Body of pancreas (tissue), 4 donors: ENCODE results near the gene UMODL1. TPM values are rescaled to one million over a fixed set of nuclear protein-coding genes. Genes with fewer than 3 reads are reported as not detected.

Source experiments
- ATAC-seq: fragments of 150-250 bp; one replicate; pipeline ENCODE4 v1.9.1; 2016
- DNase-seq, 4 donors: peaks; one replicate each; pipeline ENCODE4 v3.0.0-alpha.2; 2019
- H3K27ac ChIP-seq, 4 donors: fragments of 200-600 bp; sonication (generic); 1 replicate in 3 of 4; 2 replicates in 1 of 4; pipeline versions ENCODE4 v1.5.1 to v1.6.1; 2016 to 2019; ENCODE audit warnings: mild to moderate bottlenecking in 1 of 4, mixed read lengths in 1 of 4, moderate library complexity in 1 of 4
- H3K27me3 ChIP-seq, 2 donors: fragments of 200-600 bp; sonication (generic); one replicate each; pipeline ENCODE4 v1.6.0; 2016; ENCODE audit warnings: mild to moderate bottlenecking in 1 of 2
- H3K36me3 ChIP-seq, 2 donors: fragments of 200-600 bp; sonication (generic); replicated peaks in 1 of 2; 2 replicates each; pipeline ENCODE4 v1.5.1; 2016; ENCODE audit warnings: low read depth in 2 of 2; ENCODE audit not compliant: insufficient read depth in 1 of 2
- H3K4me1 ChIP-seq: fragments of 200-600 bp; sonication (generic); one replicate; pipeline ENCODE4 v1.6.0; 2016
- H3K4me3 ChIP-seq, 2 donors: fragments of 200-600 bp; sonication (generic); 1 replicate in 1 of 2; 2 replicates in 1 of 2; pipeline ENCODE4 v1.5.1; 2016 to 2019
- H3K9me3 ChIP-seq, 3 donors: fragments of 200-600 bp; sonication (generic); 1 replicate in 2 of 3; 2 replicates in 1 of 3; pipeline ENCODE4 v1.5.1; 2016
- CTCF ChIP-seq, 7 experiments: fragments of 450-650 bp in 4 of 7; fragments of 200-600 bp in 3 of 7; sonication (generic) in 3 of 7; IDR thresholded peaks; one replicate each; pipeline ENCODE4 v1.5.1; 2016 to 2019; ENCODE audit warnings: antibody characterized with exemption in 7 of 7
- POLR2A ChIP-seq, 3 donors: fragments of 450-650 bp; IDR thresholded peaks; one replicate each; pipeline ENCODE4 v1.6.1; 2016; ENCODE audit warnings: antibody characterized with exemption in 3 of 3, mild to moderate bottlenecking in 2 of 3
- WGBS, 2 donors: methylation state at CpG; one replicate each; pipeline ENCODE4 v1.1.5; 2017; 5-methylcytosine and 5-hydroxymethylcytosine counted together
- intact Hi-C: fragments of 100-400 bp; cut with DNase I; formaldehyde crosslinking; loops from one replicate; pipeline ENCODE4 v1.15.1; 2023
- total RNA-seq, 2 donors: library from RNA; depleted of rRNA; stranded (reverse); fragments of >200 nt; gene quantifications; one replicate each; pipeline ENCODE4 v1.1.0, GENCODE V29; 2016

UMODL1 gene
- total RNA-seq, 2 donors from 2014 or later = not detected

- ATAC-seq (no peak), DNase-seq (no peak)
- no peak overlapping the region for H3K27ac ChIP-seq
- 13 to 23% methylated on average over 7 to 15 of the region's 15 CpGs for WGBS, 2 donors
- H3K36me3 ChIP-seq = no peaks in the 10 kb centered on the region
- H3K9me3 ChIP-seq = no peaks in the 10 kb centered on the region
- no peak for TF ChIP-seq CTCF (IDR thresholded peaks at IDR 0.05)
- TF ChIP-seq POLR2A (IDR thresholded peaks at IDR 0.05) = no peak
- H3K4me3 ChIP-seq = no peak overlapping the region
- no peaks in the 10 kb centered on the region for H3K27me3 ChIP-seq
- intact Hi-C loops = loop anchor here (5.0 to 10.0 kb wide), 2 partner anchors 302 to 514 kb away; no protein-coding TSS in a partner anchor
- H3K4me1 ChIP-seq = peaks cover 4% of the 10 kb centered on the region
Measured at GRCh38 chr21:42118901-42119300, 47.8 kb downstream of the UMODL1 start.

GRCh38 chr21:42120101-42120902, 49.2 kb downstream of the UMODL1 start:
- Histone ChIP-seq H3K27me3 (no peaks in the 10 kb centered on the region), H3K4me3 (no peak overlapping the region), H3K9me3 (no peaks in the 10 kb centered on the region), H3K27ac (no peak overlapping the region), H3K4me1 (peaks cover 4% of the 10 kb centered on the region), H3K36me3 (no peaks in the 10 kb centered on the region)
- intact Hi-C loops = no loop called here
- TF ChIP-seq POLR2A (IDR thresholded peaks at IDR 0.05) (no peak), CTCF (IDR thresholded peaks at IDR 0.05) (no peak)
- 18 to 31% methylated on average over 6 to 11 of the region's 11 CpGs for WGBS, 2 donors
- DNase-seq (no peak), ATAC-seq (no peak)

DNA sequence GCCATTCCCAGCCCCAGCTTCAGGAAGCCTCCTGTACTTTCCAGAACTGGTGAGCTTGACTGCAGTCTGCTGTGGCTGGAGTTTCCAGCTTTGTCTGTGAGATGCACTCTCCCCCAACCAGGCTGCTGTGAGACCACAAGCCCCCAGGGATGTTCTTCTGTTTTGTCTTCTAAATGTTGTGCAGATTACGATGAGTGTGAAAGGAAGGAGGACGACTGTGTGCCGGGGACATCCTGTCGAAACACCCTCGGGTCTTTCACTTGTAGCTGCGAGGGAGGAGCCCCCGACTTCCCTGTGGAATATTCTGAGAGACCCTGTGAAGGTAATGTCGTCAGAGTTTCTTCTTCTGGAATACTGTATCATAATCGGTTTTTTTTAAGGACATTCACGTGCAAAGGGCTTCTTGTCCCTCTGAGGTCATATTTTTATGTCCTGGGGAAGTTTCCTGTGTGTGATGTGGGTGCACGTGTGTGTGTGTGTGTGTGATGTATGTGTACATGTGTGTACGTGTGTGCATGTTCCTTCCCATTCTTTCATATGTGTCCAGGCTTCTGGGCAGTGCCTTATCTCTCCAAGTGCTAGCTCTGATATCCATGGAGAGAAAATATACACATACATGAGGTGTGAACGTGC, 49.9 kb downstream of the UMODL1 start:
- no peak for ATAC-seq
- intact Hi-C loops = no loop called here

DNA sequence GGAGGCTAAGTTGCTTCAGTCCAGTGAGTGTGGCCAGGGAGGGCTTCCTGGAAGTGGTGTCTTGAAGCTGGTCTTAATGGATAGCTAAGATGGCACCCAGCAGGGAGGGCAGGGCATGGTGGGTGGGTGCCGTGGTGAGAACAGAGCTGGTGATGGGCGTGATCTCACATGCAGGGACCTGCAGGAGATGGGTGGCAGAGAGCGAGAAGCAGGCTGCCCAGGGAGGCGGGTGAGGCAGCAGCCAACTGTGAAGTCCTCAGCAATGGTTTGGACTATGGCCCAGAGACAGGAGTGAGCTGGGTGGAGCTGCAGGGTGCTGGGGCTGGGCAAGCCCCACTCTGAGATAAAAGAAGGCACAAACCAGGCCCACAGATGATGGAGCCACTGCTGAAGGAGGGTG, 50.7 kb downstream of the UMODL1 start:
- no peaks in the 10 kb centered on the region for H3K27me3 ChIP-seq
- intact Hi-C loops = no loop called here
- TF ChIP-seq POLR2A (IDR thresholded peaks at IDR 0.05) (no peak), CTCF (IDR thresholded peaks at IDR 0.05) (no peak)
- DNase-seq (no peak), ATAC-seq (no peak)
- H3K4me1 ChIP-seq = peaks cover 4% of the 10 kb centered on the region
- H3K36me3 ChIP-seq = no peaks in the 10 kb centered on the region
- H3K27ac ChIP-seq = no peak overlapping the region
- no peaks in the 10 kb centered on the region for H3K9me3 ChIP-seq
- 71 to 72% methylated on average over 4 of the region's 4 CpGs for WGBS, 2 donors
- no peak overlapping the region for H3K4me3 ChIP-seq

More for the DNA sequence above, 49.9 kb downstream of the UMODL1 start:
- no peak overlapping the region for H3K4me3 ChIP-seq
- no peaks in the 10 kb centered on the region for H3K27me3 ChIP-seq
- H3K36me3 ChIP-seq = no peaks in the 10 kb centered on the region
- peaks cover 4% of the 10 kb centered on the region for H3K4me1 ChIP-seq
- no peak for DNase-seq
- WGBS, 2 donors = 34 to 38% methylated on average over 13 of the region's 13 CpGs
- no peak overlapping the region for H3K27ac ChIP-seq
- no peak for TF ChIP-seq POLR2A (IDR thresholded peaks at IDR 0.05)
- no peak for TF ChIP-seq CTCF (IDR thresholded peaks at IDR 0.05)
- H3K9me3 ChIP-seq = no peaks in the 10 kb centered on the region
